Activated CD8-positive, alpha-beta T cell treated with anti-CD3 and anti-CD28 coated beads, Interleukin-2, amount 10 ng/mL, durations not matched to agents 7 days and 5 days (primary cell): Measurements from ENCODE around the gene TNRC18. TPM values are rescaled to one million over a fixed set of nuclear protein-coding genes. Genes with fewer than 3 reads are reported as not detected.
"Not testable (repeated sequence)": the region's sequence is repeated elsewhere in the genome, so short reads cannot be mapped to it uniquely, and the experiment has no call there.

Experiments
- ATAC-seq: fragments of 150-1000 bp; cut with Tn5 transposase; one replicate; pipeline ENCODE4 v1.10.0; 2021; ENCODE audit warnings: moderate library complexity
- CTCF ChIA-PET: fragments of 350-600 bp; sonication (Branson Sonifier 250); formaldehyde crosslinking; loops from one replicate; lab custom pipeline; 2021; ENCODE audit warnings: antibody characterized with exemption; lab: Charles Lee
- POLR2A ChIA-PET: fragments of 350-600 bp; sonication (Branson Sonifier 250); formaldehyde crosslinking; loops from one replicate; lab custom pipeline; 2021; ENCODE audit warnings: antibody characterized with exemption; lab: Charles Lee
- DNase-seq: peaks from one replicate; pipeline ENCODE4 v3.0.0-alpha.2; 2020
- H3K27ac Mint-ChIP-seq: one replicate; pipeline ENCODE4 v1.8.0; 2021; ENCODE audit warnings: mild to moderate bottlenecking, mixed read lengths
- H3K27me3 Mint-ChIP-seq: one replicate; pipeline ENCODE4 v1.8.0; 2021; ENCODE audit warnings: low read depth, mixed read lengths
- H3K36me3 Mint-ChIP-seq: one replicate; pipeline ENCODE4 v1.8.0; 2021; ENCODE audit warnings: low read depth, mixed read lengths
- H3K4me1 Mint-ChIP-seq: one replicate; pipeline ENCODE4 v1.8.0; 2021; ENCODE audit warnings: low read depth, mixed read lengths
- H3K4me3 Mint-ChIP-seq: one replicate; pipeline ENCODE4 v1.8.0; 2021; ENCODE audit warnings: mild to moderate bottlenecking, mixed read lengths
- H3K9me3 Mint-ChIP-seq: one replicate; pipeline ENCODE4 v1.8.0; 2022; ENCODE audit warnings: mixed read lengths; ENCODE audit not compliant: insufficient read depth
- total RNA-seq, 2 experiments: library from RNA; stranded (reverse); gene quantifications; one replicate each; pipeline ENCODE4 v1.2.3, GENCODE V29; 2021

Gene TNRC18
- total RNA-seq, 2 experiments from 2014 or later, result 46.1 to 52.1 TPM

DNA sequence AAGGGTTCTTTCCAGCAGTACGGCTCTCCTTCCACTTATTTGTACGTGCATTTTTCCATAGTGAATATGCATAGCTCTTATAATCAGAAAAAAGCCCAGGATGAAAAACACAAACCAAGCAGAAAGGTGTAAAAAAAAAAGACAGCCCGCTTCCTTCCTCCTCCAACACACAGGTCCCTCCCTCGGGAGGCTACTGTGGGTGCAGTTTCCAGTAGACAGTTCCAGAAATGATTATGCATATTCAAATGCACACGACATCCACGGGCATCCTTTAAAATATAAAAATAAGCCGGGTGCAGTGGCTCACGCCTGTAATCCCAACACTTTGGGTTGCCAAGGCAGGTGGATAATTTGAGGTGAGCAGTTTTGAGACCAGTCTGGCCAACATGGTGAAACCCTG lies 59.9 kb downstream of the TNRC18 start:
- Mint-ChIP-seq H3K9me3 (no peaks in the 10 kb centered on the region), H3K4me1 (peaks cover 27% of the 10 kb centered on the region), H3K27ac (peak overlapping the region; percentile 72), H3K36me3 (peaks cover 28% of the 10 kb centered on the region), H3K27me3 (no peaks in the 10 kb centered on the region), H3K4me3 (no peak overlapping the region)
- ChIA-PET CTCF (interaction anchor here (1.0 to 4.1 kb wide), 3 partner anchors 9 to 126 kb away, joined by 3 to 38 read pairs (median 12); no protein-coding TSS in a partner anchor), POLR2A (interaction anchor here (0.8 kb wide), 1 partner anchor 33 kb away, joined by 4 read pairs; no protein-coding TSS in a partner anchor)
- ATAC-seq (no peak), DNase-seq (no peak)

DNA sequence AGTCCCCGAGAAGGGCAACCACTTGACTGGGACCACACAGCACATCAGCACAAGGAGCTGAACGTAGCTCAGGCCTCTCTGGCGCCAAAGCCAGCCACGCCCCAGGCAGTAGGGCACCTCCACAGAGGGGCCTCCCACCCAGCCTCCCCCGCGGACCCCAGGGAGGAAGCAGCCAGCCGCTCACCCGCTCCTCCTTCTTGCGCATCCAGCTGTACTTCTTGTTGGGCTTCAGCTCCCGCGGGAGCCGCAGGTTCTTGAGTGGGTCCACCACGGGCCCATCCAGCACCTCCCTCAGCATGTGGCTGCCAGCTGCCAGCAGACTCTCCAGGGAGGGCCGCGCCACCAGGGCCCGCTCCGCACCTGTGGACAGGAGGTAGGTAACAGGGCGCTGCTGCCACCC lies 61.2 kb downstream of the TNRC18 start:
- H3K9me3 Mint-ChIP-seq, result no peaks in the 10 kb centered on the region
- ChIA-PET POLR2A (no interaction called here), CTCF (no interaction called here)
- no peak overlapping the region for H3K4me3 Mint-ChIP-seq
- peaks cover 38% of the 10 kb centered on the region for H3K36me3 Mint-ChIP-seq
- ATAC-seq (no peak), DNase-seq (no peak)
- no peak overlapping the region for H3K27ac Mint-ChIP-seq
- H3K4me1 Mint-ChIP-seq, result peaks cover 26% of the 10 kb centered on the region
- no peaks in the 10 kb centered on the region for H3K27me3 Mint-ChIP-seq

DNA sequence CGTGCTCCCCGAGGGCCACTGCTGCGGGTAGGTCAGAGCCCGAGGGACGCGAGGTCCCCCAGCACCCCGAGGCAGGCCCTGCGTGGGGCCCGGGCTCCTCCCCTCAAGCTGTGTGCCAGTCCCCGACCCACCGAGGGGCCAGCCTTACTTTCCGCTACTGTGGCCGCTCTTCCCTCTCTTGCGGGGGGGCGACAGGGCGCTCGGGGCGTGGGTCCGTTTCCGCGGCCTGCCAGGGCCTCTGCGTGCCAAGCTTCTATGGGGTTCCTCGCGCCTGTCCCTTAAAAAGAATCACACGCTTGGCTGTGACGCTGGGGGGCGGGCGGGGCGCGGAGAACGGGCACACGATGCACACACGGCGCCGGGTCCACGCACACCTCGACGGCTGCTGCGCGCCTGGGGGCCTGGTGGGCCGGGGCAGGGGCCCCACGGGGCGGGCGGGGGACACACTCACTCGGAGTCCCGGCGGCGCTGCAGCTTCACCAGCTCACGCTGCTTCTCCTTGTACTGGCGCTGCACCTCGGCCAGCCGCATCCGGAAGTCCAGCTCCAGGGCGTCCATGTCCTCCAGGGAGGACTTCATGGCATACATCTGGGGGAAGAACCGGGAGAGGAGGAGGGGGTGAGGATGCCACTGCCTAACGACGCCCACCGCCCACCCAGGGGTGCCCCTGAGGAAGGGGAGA lies 62.0 kb downstream of the TNRC18 start:
- peaks cover 39% of the 10 kb centered on the region for H3K36me3 Mint-ChIP-seq
- ATAC-seq, result no peak
- CTCF ChIA-PET, result no interaction called here
- DNase-seq, result no peak
- H3K9me3 Mint-ChIP-seq, result no peaks in the 10 kb centered on the region
- no peak overlapping the region for H3K27ac Mint-ChIP-seq
- no peaks in the 10 kb centered on the region for H3K27me3 Mint-ChIP-seq
- H3K4me1 Mint-ChIP-seq, result peaks cover 23% of the 10 kb centered on the region
- POLR2A ChIA-PET, result no interaction called here
- H3K4me3 Mint-ChIP-seq, result no peak overlapping the region

DNA sequence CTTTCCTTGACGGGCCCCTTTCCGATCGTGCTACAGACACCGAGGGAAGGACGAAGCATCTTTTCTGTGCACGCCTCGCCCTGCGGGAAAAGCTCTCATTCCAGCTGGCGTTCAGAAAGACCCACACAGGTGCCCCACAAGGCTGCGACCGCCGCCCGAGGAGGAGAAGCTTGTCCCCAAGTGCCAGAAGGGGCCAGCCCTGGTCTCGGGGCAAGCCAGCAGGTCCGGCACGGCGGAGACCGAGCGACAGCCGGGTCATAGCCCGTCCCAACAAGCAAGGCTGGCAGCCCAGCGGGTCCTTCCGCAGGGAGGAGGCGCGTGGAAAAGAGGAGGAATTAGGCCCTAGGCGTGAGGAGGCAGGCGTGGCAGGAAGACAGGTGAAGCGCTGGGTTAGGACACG lies 62.7 kb downstream of the TNRC18 start:
- no peak for ATAC-seq
- Mint-ChIP-seq H3K4me3 (no peak overlapping the region), H3K9me3 (no peaks in the 10 kb centered on the region), H3K36me3 (peaks cover 43% of the 10 kb centered on the region), H3K27ac (no peak overlapping the region), H3K27me3 (no peaks in the 10 kb centered on the region), H3K4me1 (peaks cover 21% of the 10 kb centered on the region)
- CTCF ChIA-PET, result no interaction called here
- no peak for DNase-seq
- POLR2A ChIA-PET, result no interaction called here

DNA sequence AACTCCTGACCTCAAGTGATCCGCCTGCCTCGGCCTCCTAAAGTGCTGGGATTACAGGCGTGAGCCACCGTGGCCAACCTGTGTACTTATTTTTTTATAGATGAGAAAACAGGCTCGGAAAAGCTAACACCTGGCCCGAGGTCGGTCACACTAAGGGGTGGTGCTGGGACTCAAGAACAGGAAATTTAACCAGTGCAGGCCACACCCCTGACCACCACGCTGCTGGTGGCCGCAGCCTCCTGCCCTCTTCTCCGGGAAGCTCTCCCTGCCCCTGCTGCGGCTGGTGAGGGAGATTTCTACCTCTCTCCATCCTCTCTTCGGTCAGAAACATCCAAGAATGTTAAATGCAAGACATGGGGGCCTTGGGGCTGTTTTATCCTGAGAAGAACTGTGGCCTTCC lies 63.2 kb downstream of the TNRC18 start:
- no peak for DNase-seq
- H3K36me3 Mint-ChIP-seq, result peaks cover 40% of the 10 kb centered on the region
- ATAC-seq, result no peak
- CTCF ChIA-PET, result interaction anchor here (1.0 kb wide), 1 partner anchor 334 kb away, joined by 3 read pairs; no protein-coding TSS in a partner anchor
- H3K9me3 Mint-ChIP-seq, result no peaks in the 10 kb centered on the region
- no peaks in the 10 kb centered on the region for H3K27me3 Mint-ChIP-seq
- H3K27ac Mint-ChIP-seq, result no peak overlapping the region
- peaks cover 18% of the 10 kb centered on the region for H3K4me1 Mint-ChIP-seq
- H3K4me3 Mint-ChIP-seq, result no peak overlapping the region
- POLR2A ChIA-PET, result no interaction called here

DNA sequence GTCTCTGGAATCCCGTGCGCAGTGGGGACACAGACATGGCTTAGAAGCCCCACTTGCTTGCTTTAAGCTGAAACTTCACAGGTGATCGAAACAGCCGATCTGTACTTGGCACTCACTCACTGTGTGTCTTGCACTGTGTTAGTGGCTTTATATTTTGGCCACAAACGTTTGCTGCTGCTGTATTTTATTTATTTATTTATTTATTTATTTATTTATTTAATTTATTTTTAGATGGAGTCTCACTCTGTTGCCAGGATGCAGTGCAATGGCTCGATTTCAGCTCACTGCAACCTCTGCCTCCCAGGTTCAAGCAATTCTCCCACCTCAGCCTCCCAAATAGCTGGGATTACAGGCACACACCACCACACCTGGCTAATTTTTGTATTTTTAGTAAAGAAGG lies 63.6 kb downstream of the TNRC18 start:
- peaks cover 43% of the 10 kb centered on the region for H3K36me3 Mint-ChIP-seq
- ATAC-seq, H3K4me3 Mint-ChIP-seq, H3K9me3 Mint-ChIP-seq, DNase-seq, H3K27me3 Mint-ChIP-seq, POLR2A ChIA-PET, H3K27ac Mint-ChIP-seq: not testable (repeated sequence)
- peaks cover 22% of the 10 kb centered on the region for H3K4me1 Mint-ChIP-seq
- CTCF ChIA-PET, result interaction anchor here (1.0 kb wide), 1 partner anchor 335 kb away, joined by 3 read pairs; no protein-coding TSS in a partner anchor

DNA sequence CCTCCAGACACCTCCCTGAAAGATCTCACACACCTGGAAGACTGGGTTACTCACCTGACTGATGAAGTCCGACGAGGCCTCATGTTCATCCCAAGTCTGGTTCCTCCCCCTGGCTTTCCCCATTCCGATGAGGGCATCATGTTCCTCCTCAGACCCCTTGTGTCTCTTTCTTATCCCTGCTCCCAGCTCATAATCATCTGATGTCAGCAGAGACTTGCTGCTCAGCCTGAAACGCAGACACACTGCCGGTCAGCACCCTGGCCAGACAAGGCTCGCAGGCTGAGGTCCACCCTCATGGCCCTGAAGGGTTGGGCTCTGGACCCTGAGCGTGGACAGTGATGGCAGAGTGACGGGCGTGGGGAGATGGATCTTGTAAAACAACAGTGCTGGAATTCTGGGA lies 64.3 kb downstream of the TNRC18 start:
- ATAC-seq, result no peak
- no peaks in the 10 kb centered on the region for H3K9me3 Mint-ChIP-seq
- no peak overlapping the region for H3K4me3 Mint-ChIP-seq
- POLR2A ChIA-PET, result no interaction called here
- H3K36me3 Mint-ChIP-seq, result peaks cover 48% of the 10 kb centered on the region
- no peak for DNase-seq
- H3K4me1 Mint-ChIP-seq, result peaks cover 22% of the 10 kb centered on the region
- no peak overlapping the region for H3K27ac Mint-ChIP-seq
- H3K27me3 Mint-ChIP-seq, result no peaks in the 10 kb centered on the region
- CTCF ChIA-PET, result no interaction called here

DNA sequence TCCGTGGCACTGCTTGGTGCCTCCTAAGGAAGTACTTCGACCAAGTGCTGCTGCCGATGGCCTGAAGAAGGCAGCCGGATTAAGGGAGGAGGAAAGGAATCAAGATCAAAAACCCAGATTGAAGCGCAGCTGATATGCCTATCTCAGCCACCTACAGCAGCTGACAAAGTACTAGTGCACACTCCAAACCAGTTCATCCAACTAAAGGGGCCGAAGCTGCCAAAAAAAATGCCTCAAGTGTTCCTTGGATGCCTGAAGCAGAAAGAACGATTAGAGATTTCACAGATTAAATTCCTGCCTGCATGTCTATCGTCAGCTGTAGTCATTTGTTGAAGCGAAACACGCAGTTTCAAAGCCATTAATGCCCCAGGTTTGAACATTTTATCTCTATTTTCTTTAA lies 65.7 kb downstream of the TNRC18 start:
- Mint-ChIP-seq H3K9me3 (no peaks in the 10 kb centered on the region), H3K4me1 (peaks cover 15% of the 10 kb centered on the region), H3K4me3 (no peak overlapping the region), H3K27me3 (no peaks in the 10 kb centered on the region), H3K36me3 (peaks cover 53% of the 10 kb centered on the region), H3K27ac (no peak overlapping the region)
- ChIA-PET POLR2A (no interaction called here), CTCF (interaction anchor here (7.7 kb wide), 1 partner anchor 8 kb away, joined by 38 read pairs; no protein-coding TSS in a partner anchor)
- ATAC-seq, result no peak
- DNase-seq, result no peak

DNA sequence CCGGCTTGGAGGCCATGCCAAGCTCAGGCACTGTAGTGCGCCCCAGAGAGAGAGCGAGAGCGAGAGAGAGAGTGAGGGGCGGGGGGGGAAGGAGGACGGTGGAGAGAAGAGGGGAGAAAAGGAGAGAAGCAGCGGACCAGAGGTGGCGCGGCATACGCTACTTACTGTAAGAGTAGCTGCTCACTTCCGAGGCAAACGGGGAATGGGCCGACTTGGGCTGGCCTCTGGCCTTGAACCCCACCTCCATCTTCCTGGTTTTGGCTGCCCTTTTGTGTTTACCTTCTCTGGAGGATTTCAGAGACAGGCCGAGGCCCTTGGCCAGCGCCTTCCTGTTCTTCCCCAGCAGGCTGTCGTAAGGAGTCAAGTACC lies 66.9 kb downstream of the TNRC18 start:
- H3K36me3 Mint-ChIP-seq, result peaks cover 57% of the 10 kb centered on the region
- ChIA-PET POLR2A (no interaction called here), CTCF (interaction anchor here (7.7 kb wide), 1 partner anchor 9 kb away, joined by 38 read pairs; no protein-coding TSS in a partner anchor)
- H3K27me3 Mint-ChIP-seq, result no peaks in the 10 kb centered on the region
- DNase-seq (no peak), ATAC-seq (no peak)
- peaks cover 13% of the 10 kb centered on the region for H3K4me1 Mint-ChIP-seq
- H3K9me3 Mint-ChIP-seq, result no peaks in the 10 kb centered on the region
- H3K4me3 Mint-ChIP-seq, result no peak overlapping the region
- no peak overlapping the region for H3K27ac Mint-ChIP-seq

DNA sequence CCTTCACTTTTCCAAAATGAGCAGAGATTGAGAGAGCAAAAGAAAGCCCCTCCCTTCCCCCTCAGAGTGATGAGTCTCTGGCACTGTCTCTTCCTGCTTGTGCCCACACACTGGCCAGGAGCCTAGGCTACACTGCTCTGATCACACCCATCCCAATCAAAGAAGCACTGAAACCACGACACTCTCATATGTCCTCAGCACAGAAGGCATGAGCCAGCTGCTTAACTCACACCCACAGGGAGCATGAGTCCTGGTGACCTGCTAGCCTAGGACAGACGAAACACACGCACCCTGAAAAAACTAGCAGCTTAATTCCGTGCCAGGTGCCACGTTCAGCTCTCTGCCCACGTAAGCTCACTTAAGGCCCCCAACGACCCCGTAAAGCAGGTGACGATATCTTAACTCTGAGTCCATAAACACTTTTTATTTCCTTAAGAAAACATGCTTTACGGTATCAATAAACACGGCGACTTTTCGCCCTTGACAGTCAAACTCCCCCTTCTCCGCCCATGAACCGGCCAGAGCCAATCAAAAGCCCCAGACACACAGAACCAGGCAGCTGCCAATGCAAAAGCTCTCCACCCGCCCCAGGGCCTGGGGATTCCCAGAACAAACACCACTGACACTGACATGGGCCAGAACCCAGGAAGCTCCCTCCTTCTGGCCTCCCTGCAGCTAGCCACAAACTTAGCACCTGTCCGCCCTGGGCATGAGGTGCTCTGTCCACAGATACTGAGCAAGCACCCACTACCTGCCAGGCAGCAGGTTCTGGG lies 69.0 kb downstream of the TNRC18 start:
- no peak for ATAC-seq
- peaks cover 13% of the 10 kb centered on the region for H3K4me1 Mint-ChIP-seq
- DNase-seq, result no peak
- H3K27ac Mint-ChIP-seq, result peak overlapping the region; percentile 43
- ChIA-PET CTCF (interaction anchor here (1.3 to 7.7 kb wide), 3 partner anchors 11 to 141 kb away, joined by 3 to 38 read pairs (median 4); no protein-coding TSS in a partner anchor), POLR2A (no interaction called here)
- no peaks in the 10 kb centered on the region for H3K27me3 Mint-ChIP-seq
- peaks cover 52% of the 10 kb centered on the region for H3K36me3 Mint-ChIP-seq
- H3K9me3 Mint-ChIP-seq, result no peaks in the 10 kb centered on the region
- no peak overlapping the region for H3K4me3 Mint-ChIP-seq

DNA sequence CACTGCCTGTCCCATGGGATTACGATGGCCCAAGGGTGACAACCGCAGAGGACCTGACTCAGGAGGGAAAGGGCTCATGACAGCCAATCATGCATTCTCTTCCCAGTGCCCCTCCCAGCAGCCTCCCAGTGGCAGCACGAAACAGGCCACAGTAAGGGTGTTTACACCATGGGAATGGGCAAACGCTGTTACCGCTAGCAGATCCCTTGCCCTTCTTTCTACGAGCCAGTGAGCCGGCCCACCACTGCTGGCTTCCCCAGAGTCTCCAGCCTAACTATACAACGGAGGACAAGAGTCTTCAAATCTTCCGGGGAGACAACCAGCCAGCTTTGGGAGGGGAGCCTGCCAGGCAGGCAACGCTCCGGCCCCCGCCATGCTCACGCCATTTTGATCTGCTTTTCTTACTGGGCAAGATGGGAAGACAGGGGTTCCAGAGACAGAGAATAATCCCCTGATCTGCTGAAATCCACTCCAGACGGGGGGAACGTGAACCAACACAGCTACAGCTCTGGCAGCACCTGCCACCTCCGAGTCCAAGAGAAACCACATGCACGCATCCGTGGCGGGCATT lies 71.1 kb downstream of the TNRC18 start:
- DNase-seq (no peak), ATAC-seq (no peak)
- Mint-ChIP-seq H3K36me3 (peaks cover 38% of the 10 kb centered on the region), H3K9me3 (no peaks in the 10 kb centered on the region), H3K27me3 (no peaks in the 10 kb centered on the region), H3K4me1 (peaks cover 13% of the 10 kb centered on the region), H3K4me3 (no peak overlapping the region), H3K27ac (no peak overlapping the region)
- ChIA-PET CTCF (interaction anchor here (7.7 kb wide), 1 partner anchor 13 kb away, joined by 38 read pairs; no protein-coding TSS in a partner anchor), POLR2A (no interaction called here)
